GM12878 (cell line): ENCODE data around the gene AFG1L. TPM values are rescaled to one million over a fixed set of nuclear protein-coding genes. Genes with fewer than 3 reads are reported as not detected.

Source experiments
- ATAC-seq: fragments of 200-7000 bp; cut with Tn5 transposase; 3 replicates; pipeline ENCODE4 v1.9.1; 2020; ENCODE audit warnings: mild to moderate bottlenecking, moderate library complexity
- BruUV-seq: library from RNA; stranded (reverse); fragments of 400-500 nt; replicated peaks from 2 replicates; lab custom pipeline; 2021; lab: Mats Ljungman, UMichigan
- CTCF ChIA-PET: fragments of 300-600 bp; sonication (Branson Sonifier 250); formaldehyde crosslinking; extraction: SDS; loops from one replicate; lab custom pipeline; 2021; ENCODE audit warnings: inconsistent platforms; lab: Yijun Ruan, JAX
- POLR2A ChIA-PET: fragments of 350-600 bp; formaldehyde crosslinking; extraction: SDS; loops from one replicate; lab custom pipeline; 2021; ENCODE audit warnings: inconsistent platforms; lab: Charles Lee
- RAD21 ChIA-PET: fragments of 300-600 bp; sonication (Branson Sonifier 250); formaldehyde crosslinking; loops from one replicate; lab custom pipeline; 2023; ENCODE audit warnings: antibody characterized with exemption; ENCODE audit not compliant: unreplicated experiment; lab: Charles Lee
- SMC1A ChIA-PET: fragments of 300-600 bp; sonication (Branson Sonifier 250); formaldehyde crosslinking; loops from one replicate; lab custom pipeline; 2023; ENCODE audit not compliant: unreplicated experiment, uncharacterized antibody; lab: Charles Lee
- DNase-seq: peaks from one replicate; pipeline ENCODE4 v3.0.0-alpha.2; 2011; ENCODE audit warnings: low read depth, low spot score
- FAIRE-seq: peaks from 3 replicates; lab custom pipeline; 2011; peaks lifted over from hg19 to GRCh38; lab: Jason Lieb, UNC
- H2AFZ ChIP-seq: 2 replicates; pipeline ENCODE4 v1.6.0; 2011; ENCODE audit warnings: low read depth, low read length, control low read depth; ENCODE audit not compliant: control insufficient read depth
- H3K27ac ChIP-seq: 2 replicates; pipeline ENCODE4 v1.5.1; 2011; ENCODE audit warnings: control low read depth; ENCODE audit not compliant: control insufficient read depth, insufficient read depth
- H3K27me3 ChIP-seq, 2 experiments: replicated peaks in 1 of 2; 2 replicates each; pipeline versions ENCODE4 v1.6.0 to v1.6.1; 2011; ENCODE audit warnings: low read length in 1 of 2; ENCODE audit not compliant: control insufficient read depth in 2 of 2, insufficient read depth in 2 of 2
- H3K36me3 ChIP-seq, 2 experiments: 2 replicates each; pipeline ENCODE4 v1.5.1; 2011; ENCODE audit warnings: low read length in 1 of 2; ENCODE audit not compliant: control insufficient read depth in 2 of 2, insufficient read depth in 2 of 2
- H3K4me1 ChIP-seq: 2 replicates; pipeline ENCODE4 v1.6.1; 2011; ENCODE audit warnings: mild to moderate bottlenecking, low read length, moderate library complexity, mixed read lengths; ENCODE audit not compliant: control insufficient read depth, insufficient read depth
- H3K4me2 ChIP-seq: 2 replicates; pipeline ENCODE4 v1.6.0; 2011; ENCODE audit warnings: control low read depth; ENCODE audit not compliant: control insufficient read depth, insufficient read depth
- H3K4me3 ChIP-seq: fragments of 200-600 bp; sonication (generic); 2 replicates; pipeline ENCODE4 v1.5.1; 2016
- H3K79me2 ChIP-seq: 2 replicates; pipeline ENCODE4 v1.6.0; 2011; ENCODE audit warnings: low read length; ENCODE audit not compliant: control insufficient read depth, insufficient read depth
- H3K9ac ChIP-seq: 2 replicates; pipeline ENCODE4 v1.8.0; 2011; ENCODE audit warnings: low read length, control low read depth, mixed read lengths; ENCODE audit not compliant: control insufficient read depth, insufficient read depth
- H3K9me3 ChIP-seq: replicated peaks from 3 replicates; pipeline ENCODE4 v1.5.1; 2011; ENCODE audit warnings: mild to moderate bottlenecking, low read length; ENCODE audit not compliant: control insufficient read depth, insufficient read depth
- H4K20me1 ChIP-seq: 2 replicates; pipeline ENCODE4 v1.6.0; 2011; ENCODE audit not compliant: control insufficient read depth, insufficient read depth
- CBX3 ChIP-seq: fragments of 200-600 bp; sonication (generic); IDR thresholded peaks from 2 replicates; pipeline ENCODE4 v1.6.1; 2016; ENCODE audit warnings: low read depth, borderline replicate concordance
- EED ChIP-seq: sonication (generic); IDR thresholded peaks from 2 replicates; pipeline ENCODE4 v1.6.1; 2016; ENCODE audit warnings: antibody characterized with exemption, low read depth
- EGR1 ChIP-seq, 2 experiments: IDR thresholded peaks; 1 replicate in 1 of 2; 2 replicates in 1 of 2; pipeline ENCODE4 v1.6.1; 2011 to 2012; ENCODE audit warnings: low read depth in 2 of 2, low read length in 2 of 2, borderline replicate concordance in 1 of 2, mild to moderate bottlenecking in 1 of 2, moderate library complexity in 1 of 2
- ETV6 ChIP-seq, 2 experiments: fragments of 450-650 bp in 1 of 2; IDR thresholded peaks in 1 of 2; conservative IDR thresholded peaks in 1 of 2; 2 replicates each; pipeline ENCODE4 v1.6.1; 2014; ENCODE audit warnings: antibody characterized with exemption in 1 of 2, borderline replicate concordance in 1 of 2, low read depth in 1 of 2, mild to moderate bottlenecking in 1 of 2, moderate library complexity in 1 of 2
- FOXM1 ChIP-seq: IDR thresholded peaks from 2 replicates; pipeline ENCODE4 v1.6.1; 2012; ENCODE audit warnings: low read depth, mild to moderate bottlenecking, inconsistent platforms, low read length, moderate library complexity
- IKZF2 ChIP-seq, 2 experiments: fragments of 450-650 bp; IDR thresholded peaks; 2 replicates each; pipeline ENCODE4 v1.6.1; 2017; ENCODE audit warnings: mild to moderate bottlenecking in 2 of 2, moderate library complexity in 2 of 2
- LARP7 ChIP-seq: fragments of 450-650 bp; IDR thresholded peaks from 2 replicates; pipeline ENCODE4 v1.6.1; 2017; ENCODE audit warnings: mild to moderate bottlenecking
- MTA2 ChIP-seq: fragments of 450-650 bp; IDR thresholded peaks from 2 replicates; pipeline ENCODE4 v1.6.1; 2016; ENCODE audit warnings: low read depth, mild to moderate bottlenecking, moderate library complexity
- MTA3 ChIP-seq: IDR thresholded peaks from 2 replicates; pipeline ENCODE4 v1.6.1; 2012; ENCODE audit warnings: low read length, inconsistent platforms, borderline replicate concordance
- NBN ChIP-seq: fragments of 450-650 bp; IDR thresholded peaks from 2 replicates; pipeline ENCODE4 v1.6.1; 2016
- NR2F1 ChIP-seq: fragments of 450-650 bp; conservative IDR thresholded peaks from 2 replicates; pipeline ENCODE4 v1.6.1; 2017; ENCODE audit warnings: mild to moderate bottlenecking
- RB1 ChIP-seq: fragments of 450-650 bp; formaldehyde crosslinking; IDR thresholded peaks from 2 replicates; pipeline ENCODE4 v1.6.1; 2017; ENCODE audit warnings: mild to moderate bottlenecking, borderline replicate concordance
- RBBP5 ChIP-seq: fragments of 200-600 bp; sonication (generic); conservative IDR thresholded peaks from 2 replicates; pipeline ENCODE4 v1.6.1; 2016
- SMAD1 ChIP-seq: fragments of 450-650 bp; IDR thresholded peaks from 2 replicates; pipeline ENCODE4 v1.6.1; 2018; ENCODE audit warnings: mild to moderate bottlenecking, low read depth; ENCODE audit not compliant: partially characterized antibody
- SMARCA5 ChIP-seq: fragments of 450-650 bp; IDR thresholded peaks from 2 replicates; pipeline ENCODE4 v1.6.1; 2017; ENCODE audit warnings: mild to moderate bottlenecking
- WGBS: methylation state at CpG from one replicate; pipeline ENCODE4 v1.1.6; 2016; ENCODE audit warnings: low lambda C conversion rate; ENCODE audit not compliant: insufficient replicate concordance, insufficient coverage; ENCODE audit errors: missing lambda C conversion rate; 5-methylcytosine and 5-hydroxymethylcytosine counted together
- in situ Hi-C: fragments of 300-500 bp; cut with MboI; formaldehyde crosslinking; loops from 9 replicates; pipeline ENCODE4 v1.14.3; 2018; ENCODE audit warnings: mixed read lengths
- intact Hi-C: fragments of 100-400 bp; cut with micrococcal nuclease; formaldehyde crosslinking; loops from one replicate; pipeline ENCODE4 v1.14.2; 2022; ENCODE audit not compliant: unreplicated experiment
- polyA plus RNA-seq, 11 experiments: library from polyadenylated mRNA; depleted of rRNA in 4 of 11; unstranded in 6 of 11; stranded (reverse) in 5 of 11; fragments of >200 nt; fragmentation: Nextera tagmentation in 4 of 11; fragmentation: Illumina TruSeq in 1 of 11; extraction: Ambion mirVana in 4 of 11; extraction: Trizol in 1 of 11; gene quantifications; 1 replicate in 1 of 11; 2 replicates in 10 of 11; pipeline versions ENCODE4 v1.2.1 to v1.2.3, GENCODE V29; 2011 to 2016; ENCODE audit warnings: inconsistent platforms in 2 of 11, missing spikeins in 2 of 11, low read depth in 1 of 11
- total RNA-seq, 4 experiments: library from RNA; depleted of rRNA in 3 of 4; stranded (reverse); fragments of >200 nt in 3 of 4; fragmentation: Illumina TruSeq in 1 of 4; extraction: Trizol in 1 of 4; gene quantifications; 2 replicates each; pipeline versions ENCODE4 v1.2.1 to v1.2.3, GENCODE V29; 2013 to 2021
- TF ChIP-seq, protein P1 (sequence below): IDR thresholded peaks from 2 replicates; pipeline ENCODE4 v1.6.1; 2011; ENCODE audit warnings: mild to moderate bottlenecking, low read depth, low read length, moderate library complexity; ENCODE audit not compliant: insufficient replicate concordance
- TF ChIP-seq, protein P2 (sequence below): IDR thresholded peaks from 2 replicates; pipeline ENCODE4 v1.6.1; 2011; ENCODE audit warnings: borderline replicate concordance, low read depth, mild to moderate bottlenecking, moderate library complexity, mixed read lengths, low read length; ENCODE audit not compliant: insufficient read depth; ENCODE audit errors: extremely low read length
- TF ChIP-seq, protein P3 (sequence below): fragments of 450-650 bp; IDR thresholded peaks from 2 replicates; pipeline ENCODE4 v1.6.1; 2017; ENCODE audit warnings: antibody characterized with exemption, mild to moderate bottlenecking, moderate library complexity

Gene AFG1L
- total and polyA plus RNA-seq, 10 of the 15 experiments (the other 5 are each of a cell fraction or from before 2014, with no cell fraction given), result 2.3 to 9.0 (median 4.3) TPM

DNA sequence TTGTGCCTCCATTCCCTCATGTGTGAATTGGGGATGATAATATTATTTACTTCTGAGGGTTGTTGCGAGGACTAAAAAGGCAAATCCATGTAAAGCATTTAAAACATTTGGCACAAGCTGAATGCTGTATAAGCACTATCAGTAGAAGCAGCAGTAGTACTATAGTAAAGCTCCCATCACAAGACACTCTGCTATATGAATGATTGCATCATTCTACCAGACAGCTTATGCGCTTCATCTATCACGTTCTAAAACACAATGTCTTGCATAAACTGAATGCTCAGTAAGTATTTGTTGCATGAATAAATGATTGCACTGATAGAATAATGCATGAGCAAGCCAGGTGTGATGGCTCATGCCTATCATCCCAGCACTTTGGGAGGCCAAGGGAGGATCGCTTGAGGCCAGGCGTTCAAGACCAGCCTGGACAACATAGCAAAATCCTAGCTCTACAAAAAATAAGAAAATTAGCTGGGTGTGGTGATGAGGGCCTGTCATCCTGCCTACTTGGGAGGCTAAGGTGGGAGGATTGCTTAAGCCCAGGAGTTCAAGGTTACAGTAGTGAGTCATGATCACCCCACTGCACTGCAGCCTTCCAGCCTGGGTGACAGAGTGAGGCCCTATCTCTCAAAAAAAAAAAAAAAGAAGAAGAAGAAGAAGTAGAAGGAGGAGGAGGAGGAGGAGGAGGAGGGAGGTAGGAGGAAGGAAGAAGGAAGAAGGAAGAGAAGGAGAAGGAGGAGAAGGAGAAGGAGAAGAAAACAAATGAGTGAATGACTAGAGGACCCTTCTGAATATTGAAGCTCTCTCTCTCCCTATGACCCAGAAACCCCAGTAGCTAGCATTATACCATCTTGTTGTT lies 215.8 kb downstream of the AFG1L start:
- in situ Hi-C loops, result no loop called here
- Histone ChIP-seq H3K4me3 (no peak overlapping the region), H2AFZ (no peak overlapping the region), H3K27ac (no peak overlapping the region), H3K27me3 (no peaks in the 10 kb centered on the region), H4K20me1 (no peaks in the 10 kb centered on the region), H3K4me2 (no peak overlapping the region), H3K9me3 (no peaks in the 10 kb centered on the region), H3K9ac (no peak overlapping the region), H3K79me2 (no peaks in the 10 kb centered on the region), H3K4me1 (no peaks in the 10 kb centered on the region), H3K36me3 (no peaks in the 10 kb centered on the region)
- DNase-seq (no peak), ATAC-seq (no peak), FAIRE-seq (no peak)
- ChIA-PET POLR2A (interaction anchor here (0.6 kb wide), 1 partner anchor 228 kb away, joined by 4 read pairs; no protein-coding TSS in a partner anchor), RAD21 (no interaction called here), CTCF (interaction anchor here (0.7 to 2.5 kb wide), 3 partner anchors 11 to 336 kb away, joined by 4 to 8 read pairs (median 4); no protein-coding TSS in a partner anchor), SMC1A (interaction anchor here (1.7 kb wide), 1 partner anchor 20 kb away, joined by 4 read pairs; no protein-coding TSS in a partner anchor)
- 80% methylated on average over 5 of the region's 5 CpGs for WGBS
- BruUV-seq, result no TSS peak
- intact Hi-C loops, result no loop called here
- no peak for TF ChIP-seq EED
- no peak for TF ChIP-seq FOXM1
- TF ChIP-seq MTA3, result no peak
- TF ChIP-seq, protein P1, sequence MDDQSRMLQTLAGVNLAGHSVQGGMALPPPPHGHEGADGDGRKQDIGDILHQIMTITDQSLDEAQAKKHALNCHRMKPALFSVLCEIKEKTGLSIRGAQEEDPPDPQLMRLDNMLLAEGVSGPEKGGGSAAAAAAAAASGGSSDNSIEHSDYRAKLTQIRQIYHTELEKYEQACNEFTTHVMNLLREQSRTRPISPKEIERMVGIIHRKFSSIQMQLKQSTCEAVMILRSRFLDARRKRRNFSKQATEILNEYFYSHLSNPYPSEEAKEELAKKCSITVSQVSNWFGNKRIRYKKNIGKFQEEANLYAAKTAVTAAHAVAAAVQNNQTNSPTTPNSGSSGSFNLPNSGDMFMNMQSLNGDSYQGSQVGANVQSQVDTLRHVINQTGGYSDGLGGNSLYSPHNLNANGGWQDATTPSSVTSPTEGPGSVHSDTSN, result no peak
- TF ChIP-seq, protein P2, sequence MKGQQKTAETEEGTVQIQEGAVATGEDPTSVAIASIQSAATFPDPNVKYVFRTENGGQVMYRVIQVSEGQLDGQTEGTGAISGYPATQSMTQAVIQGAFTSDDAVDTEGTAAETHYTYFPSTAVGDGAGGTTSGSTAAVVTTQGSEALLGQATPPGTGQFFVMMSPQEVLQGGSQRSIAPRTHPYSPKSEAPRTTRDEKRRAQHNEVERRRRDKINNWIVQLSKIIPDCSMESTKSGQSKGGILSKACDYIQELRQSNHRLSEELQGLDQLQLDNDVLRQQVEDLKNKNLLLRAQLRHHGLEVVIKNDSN, result no peak
- TF ChIP-seq ETV6 (conservative IDR thresholded peaks at IDR 0.05 in 1 of 2, IDR thresholded peaks at IDR 0.05 in 1 of 2; ENCODE audit: borderline replicate concordance in 1 of 2, low read depth in 1 of 2), result no peak
- TF ChIP-seq LARP7, result no peak
- TF ChIP-seq RB1, result no peak
- TF ChIP-seq RBBP5, result no peak
- TF ChIP-seq SMARCA5, result no peak
- no peak for TF ChIP-seq CBX3
- TF ChIP-seq MTA2, result no peak
- no peak for TF ChIP-seq EGR1 (IDR thresholded peaks at IDR 0.05; ENCODE audit: borderline replicate concordance in 1 of 2, low read depth in 2 of 2, low read length in 2 of 2)
- TF ChIP-seq NBN, result no peak
- TF ChIP-seq, protein P3, sequence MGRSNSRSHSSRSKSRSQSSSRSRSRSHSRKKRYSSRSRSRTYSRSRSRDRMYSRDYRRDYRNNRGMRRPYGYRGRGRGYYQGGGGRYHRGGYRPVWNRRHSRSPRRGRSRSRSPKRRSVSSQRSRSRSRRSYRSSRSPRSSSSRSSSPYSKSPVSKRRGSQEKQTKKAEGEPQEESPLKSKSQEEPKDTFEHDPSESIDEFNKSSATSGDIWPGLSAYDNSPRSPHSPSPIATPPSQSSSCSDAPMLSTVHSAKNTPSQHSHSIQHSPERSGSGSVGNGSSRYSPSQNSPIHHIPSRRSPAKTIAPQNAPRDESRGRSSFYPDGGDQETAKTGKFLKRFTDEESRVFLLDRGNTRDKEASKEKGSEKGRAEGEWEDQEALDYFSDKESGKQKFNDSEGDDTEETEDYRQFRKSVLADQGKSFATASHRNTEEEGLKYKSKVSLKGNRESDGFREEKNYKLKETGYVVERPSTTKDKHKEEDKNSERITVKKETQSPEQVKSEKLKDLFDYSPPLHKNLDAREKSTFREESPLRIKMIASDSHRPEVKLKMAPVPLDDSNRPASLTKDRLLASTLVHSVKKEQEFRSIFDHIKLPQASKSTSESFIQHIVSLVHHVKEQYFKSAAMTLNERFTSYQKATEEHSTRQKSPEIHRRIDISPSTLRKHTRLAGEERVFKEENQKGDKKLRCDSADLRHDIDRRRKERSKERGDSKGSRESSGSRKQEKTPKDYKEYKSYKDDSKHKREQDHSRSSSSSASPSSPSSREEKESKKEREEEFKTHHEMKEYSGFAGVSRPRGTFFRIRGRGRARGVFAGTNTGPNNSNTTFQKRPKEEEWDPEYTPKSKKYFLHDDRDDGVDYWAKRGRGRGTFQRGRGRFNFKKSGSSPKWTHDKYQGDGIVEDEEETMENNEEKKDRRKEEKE, result no peak
- TF ChIP-seq SMAD1, result no peak
- TF ChIP-seq NR2F1, result no peak
- TF ChIP-seq IKZF2 (IDR thresholded peaks at IDR 0.05), result no peak
